C4-2B (cell line): ENCODE data around the gene ARHGAP18.

Experiments
- CTCF ChIP-seq: fragments of 450-650 bp; conservative IDR thresholded peaks from 2 replicates; pipeline ENCODE4 v1.5.1; 2017; ENCODE audit warnings: mild to moderate bottlenecking
- ZFX ChIP-seq: fragments of 450-650 bp; IDR thresholded peaks from 2 replicates; pipeline ENCODE4 v1.6.1; 2017

- TF ChIP-seq CTCF (no peak), ZFX (no peak)
These were observed at the start of gene ARHGAP18 for GRCh38 chr6:129709769-129710449.
